ENCODE data around the gene PRTFDC1. TPM values are rescaled to one million over a fixed set of nuclear protein-coding genes. Genes with fewer than 3 reads are reported as not detected.

The PRTFDC1 gene
- total and polyA plus RNA-seq, 10 donors: 0.85 to 3.8 (median 2.6) TPM

DNA sequence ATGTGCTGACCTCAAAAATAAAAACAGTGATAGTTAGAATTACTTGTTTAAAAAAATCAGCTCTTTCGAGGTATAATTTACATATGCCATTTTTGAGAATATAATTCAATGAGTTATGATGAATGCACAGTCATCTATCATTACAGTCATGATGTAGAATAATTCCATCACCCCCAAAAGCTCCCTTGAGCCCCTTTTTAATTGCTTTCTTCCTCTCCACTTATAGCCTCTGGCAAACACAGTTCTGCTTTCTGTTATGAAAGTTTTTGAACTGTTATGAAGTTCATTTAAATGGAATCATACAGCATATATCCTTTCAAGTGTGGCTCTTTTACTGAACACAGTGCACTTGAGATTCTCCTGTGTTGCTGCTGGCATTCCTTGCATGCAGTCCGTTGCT, 41.4 kb downstream of the PRTFDC1 start:
- H3K27ac ChIP-seq: no peak overlapping the region
- no peak for DNase-seq
- peaks cover 3 to 26% (median 16%) of the 10 kb centered on the region in 6 donors for H3K4me1 ChIP-seq
- 67 to 74% (median 67%) methylated on average over 2 of the region's 2 CpGs for WGBS, 5 donors
- intact Hi-C loops (cut with DNase I; ENCODE audit: low total_unique reads): no loop called here
- no peaks in the 10 kb centered on the region for H3K9me3 ChIP-seq
- TF ChIP-seq POLR2AphosphoS5 (IDR thresholded peaks at IDR 0.05): no peak
- TF ChIP-seq POLR2A (IDR thresholded peaks at IDR 0.05): no peak
- TF ChIP-seq, protein P1, sequence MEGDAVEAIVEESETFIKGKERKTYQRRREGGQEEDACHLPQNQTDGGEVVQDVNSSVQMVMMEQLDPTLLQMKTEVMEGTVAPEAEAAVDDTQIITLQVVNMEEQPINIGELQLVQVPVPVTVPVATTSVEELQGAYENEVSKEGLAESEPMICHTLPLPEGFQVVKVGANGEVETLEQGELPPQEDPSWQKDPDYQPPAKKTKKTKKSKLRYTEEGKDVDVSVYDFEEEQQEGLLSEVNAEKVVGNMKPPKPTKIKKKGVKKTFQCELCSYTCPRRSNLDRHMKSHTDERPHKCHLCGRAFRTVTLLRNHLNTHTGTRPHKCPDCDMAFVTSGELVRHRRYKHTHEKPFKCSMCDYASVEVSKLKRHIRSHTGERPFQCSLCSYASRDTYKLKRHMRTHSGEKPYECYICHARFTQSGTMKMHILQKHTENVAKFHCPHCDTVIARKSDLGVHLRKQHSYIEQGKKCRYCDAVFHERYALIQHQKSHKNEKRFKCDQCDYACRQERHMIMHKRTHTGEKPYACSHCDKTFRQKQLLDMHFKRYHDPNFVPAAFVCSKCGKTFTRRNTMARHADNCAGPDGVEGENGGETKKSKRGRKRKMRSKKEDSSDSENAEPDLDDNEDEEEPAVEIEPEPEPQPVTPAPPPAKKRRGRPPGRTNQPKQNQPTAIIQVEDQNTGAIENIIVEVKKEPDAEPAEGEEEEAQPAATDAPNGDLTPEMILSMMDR (IDR thresholded peaks at IDR 0.05 in 8 of 11, conservative IDR thresholded peaks at IDR 0.05 in 3 of 11): no peak
- H3K36me3 ChIP-seq: no peaks in the 10 kb centered on the region
- no peaks in the 10 kb centered on the region for H3K27me3 ChIP-seq (replicated peaks in 1 of 7)
- H3K4me3 ChIP-seq: no peak overlapping the region

DNA sequence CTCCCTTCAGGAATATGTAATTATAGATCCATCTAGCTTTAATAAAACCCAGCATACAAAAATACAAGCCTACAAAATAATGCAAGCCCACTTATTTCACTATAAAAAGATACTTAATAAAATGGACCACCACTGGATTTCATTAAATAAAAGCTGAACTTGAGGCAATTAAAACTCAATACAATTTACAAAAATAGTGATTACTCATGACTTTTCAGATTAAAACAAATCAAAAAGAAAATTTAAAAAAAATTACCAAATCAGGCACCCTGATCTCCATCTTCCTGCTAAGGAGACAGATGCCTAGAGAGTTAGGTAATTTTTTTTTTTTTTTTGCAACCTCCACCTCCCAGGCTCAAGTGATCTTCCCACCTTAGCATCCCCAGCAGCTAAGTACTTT, 41.8 kb downstream of the PRTFDC1 start:
- H3K9me3 ChIP-seq: no peaks in the 10 kb centered on the region
- no peak overlapping the region for H3K27ac ChIP-seq
- TF ChIP-seq, protein P1 (IDR thresholded peaks at IDR 0.05 in 8 of 11, conservative IDR thresholded peaks at IDR 0.05 in 3 of 11): no peak
- TF ChIP-seq POLR2AphosphoS5 (IDR thresholded peaks at IDR 0.05): no peak
- TF ChIP-seq POLR2A (IDR thresholded peaks at IDR 0.05): no peak
- DNase-seq: no peak
- no peaks in the 10 kb centered on the region for H3K36me3 ChIP-seq
- intact Hi-C loops (cut with DNase I; ENCODE audit: low total_unique reads): no loop called here
- no peak overlapping the region for H3K4me3 ChIP-seq
- H3K27me3 ChIP-seq (replicated peaks in 1 of 7): no peaks in the 10 kb centered on the region
- H3K4me1 ChIP-seq: peaks cover 3 to 26% (median 16%) of the 10 kb centered on the region in 6 donors

DNA sequence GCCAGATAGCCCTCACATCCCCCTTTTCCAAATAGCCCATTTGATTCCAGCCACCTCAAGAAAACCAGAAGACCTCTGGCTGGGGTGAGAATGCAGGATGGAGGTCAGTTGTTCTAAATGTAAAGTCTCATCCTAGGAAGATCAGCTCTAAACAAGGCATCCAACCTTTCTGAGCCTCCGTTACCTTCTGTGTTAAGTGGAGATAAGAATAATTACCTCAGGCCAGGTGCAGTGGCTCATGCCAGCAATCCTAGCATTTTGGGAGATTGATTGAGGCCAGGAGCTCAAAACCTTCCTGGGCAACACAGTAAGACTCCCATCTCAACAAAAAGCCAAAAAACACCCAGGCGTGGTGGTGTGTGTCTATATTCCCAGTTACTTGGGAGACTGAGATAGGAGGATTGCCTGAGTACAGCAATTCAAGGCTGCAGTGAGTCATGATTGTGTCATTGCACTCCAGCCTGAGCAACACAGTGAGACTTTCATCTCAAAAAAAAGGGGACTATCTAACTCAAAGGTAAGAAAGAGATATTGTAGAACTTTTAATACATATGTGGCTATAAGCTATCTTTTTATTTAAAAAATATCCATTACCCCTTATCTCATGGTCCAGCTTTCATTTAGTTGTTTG, 43.5 kb downstream of the PRTFDC1 start:
- H3K9me3 ChIP-seq: no peaks in the 10 kb centered on the region
- H3K27ac ChIP-seq: no peak overlapping the region
- no peak for DNase-seq
- intact Hi-C loops (cut with DNase I; ENCODE audit: low total_unique reads): no loop called here
- H3K27me3 ChIP-seq (replicated peaks in 1 of 7): no peaks in the 10 kb centered on the region
- 79 to 96% (median 90%) methylated on average over 2 of the region's 2 CpGs for WGBS, 5 donors
- H3K4me3 ChIP-seq: no peak overlapping the region
- peaks cover 3 to 26% (median 16%) of the 10 kb centered on the region in 6 donors for H3K4me1 ChIP-seq
- no peaks in the 10 kb centered on the region for H3K36me3 ChIP-seq
- TF ChIP-seq POLR2A (IDR thresholded peaks at IDR 0.05) (no peak), POLR2AphosphoS5 (IDR thresholded peaks at IDR 0.05) (no peak)
- TF ChIP-seq, protein P1 (IDR thresholded peaks at IDR 0.05 in 8 of 11, conservative IDR thresholded peaks at IDR 0.05 in 3 of 11): no peak

DNA sequence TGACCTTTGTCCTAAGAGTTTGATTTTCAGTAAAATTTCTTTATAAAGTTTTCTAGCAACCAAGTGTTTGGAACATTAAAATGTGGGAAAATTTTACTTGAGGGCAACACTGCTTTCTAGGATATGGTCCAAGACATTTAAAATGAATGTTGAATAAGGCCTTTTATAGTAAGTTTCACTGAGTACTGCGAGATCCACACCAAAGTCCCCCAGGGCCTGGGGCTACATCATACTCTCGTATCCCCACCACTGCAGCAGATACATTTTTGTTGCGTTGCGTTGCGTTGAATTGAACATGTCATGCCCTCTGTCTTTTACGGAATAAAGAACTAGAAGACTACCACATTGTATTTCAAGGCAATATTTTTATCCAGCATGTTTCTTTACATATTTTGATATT, 44.5 kb downstream of the PRTFDC1 start:
- intact Hi-C loops (cut with DNase I; ENCODE audit: low total_unique reads): no loop called here
- WGBS, 5 donors: 83 to 97% (median 91%) methylated on average over 6 of the region's 6 CpGs
- H3K27me3 ChIP-seq (replicated peaks in 1 of 7): no peaks in the 10 kb centered on the region
- TF ChIP-seq, protein P1 (IDR thresholded peaks at IDR 0.05 in 8 of 11, conservative IDR thresholded peaks at IDR 0.05 in 3 of 11): no peak
- TF ChIP-seq POLR2A (IDR thresholded peaks at IDR 0.05) (no peak), POLR2AphosphoS5 (IDR thresholded peaks at IDR 0.05) (no peak)
- no peaks in the 10 kb centered on the region for H3K36me3 ChIP-seq
- H3K4me1 ChIP-seq: peaks cover 3 to 28% (median 16%) of the 10 kb centered on the region in 6 donors
- H3K27ac ChIP-seq: no peak overlapping the region
- DNase-seq: no peak
- no peak overlapping the region for H3K4me3 ChIP-seq
- H3K9me3 ChIP-seq: no peaks in the 10 kb centered on the region
